ENCODE results near the gene LRRC49.
A peak's percentile ranks its signal among the peaks of the same experiment; 100 is the strongest.

The LRRC49 gene

GRCh38 chr15:70974004-70974832 lies 81.6 kb downstream of the LRRC49 start:
- Histone ChIP-seq H4K5ac (ENCODE audit: low read length) (no peak overlapping the region), H3K36me3 (ENCODE audit: control insufficient read depth, insufficient read depth, low read length) (no peaks in the 10 kb centered on the region), H2BK120ac (ENCODE audit: low read depth, low read length) (no peak overlapping the region), H3K18ac (ENCODE audit: low read length) (no peak overlapping the region), H3K27ac (ENCODE audit: low read depth, low read length) (no peak overlapping the region), H3K4ac (ENCODE audit: low read depth, low read length) (no peak overlapping the region), H4K8ac (ENCODE audit: low read depth, low read length) (no peak overlapping the region), H3K79me1 (ENCODE audit: low read length) (no peaks in the 10 kb centered on the region), H2BK15ac (replicated peaks; ENCODE audit: low read depth) (no peak overlapping the region), H3K56ac (ENCODE audit: low read length) (no peak overlapping the region), H3K79me2 (ENCODE audit: control insufficient read depth, insufficient read depth, low read length) (no peaks in the 10 kb centered on the region), H3K9ac (ENCODE audit: low read length) (no peak overlapping the region), H3K4me2 (ENCODE audit: low read length) (no peak overlapping the region), H3K23ac (ENCODE audit: low read length) (no peak overlapping the region), H3K4me3 (ENCODE audit: low read length) (no peak overlapping the region), H3K27me3 (ENCODE audit: insufficient read depth, low read length, poor library complexity) (no peaks in the 10 kb centered on the region), H3K4me1 (ENCODE audit: control insufficient read depth, low read depth, low read length) (no peaks in the 10 kb centered on the region), H2AK5ac (ENCODE audit: low read length) (no peak overlapping the region), H2BK5ac (ENCODE audit: low read length) (no peak overlapping the region)
- DNase-seq, result peak; percentile 46
- WGBS (ENCODE audit: extremely low coverage, insufficient coverage, low lambda C conversion rate), result no CpG with 5 or more reads among the region's 5 CpGs

DNA sequence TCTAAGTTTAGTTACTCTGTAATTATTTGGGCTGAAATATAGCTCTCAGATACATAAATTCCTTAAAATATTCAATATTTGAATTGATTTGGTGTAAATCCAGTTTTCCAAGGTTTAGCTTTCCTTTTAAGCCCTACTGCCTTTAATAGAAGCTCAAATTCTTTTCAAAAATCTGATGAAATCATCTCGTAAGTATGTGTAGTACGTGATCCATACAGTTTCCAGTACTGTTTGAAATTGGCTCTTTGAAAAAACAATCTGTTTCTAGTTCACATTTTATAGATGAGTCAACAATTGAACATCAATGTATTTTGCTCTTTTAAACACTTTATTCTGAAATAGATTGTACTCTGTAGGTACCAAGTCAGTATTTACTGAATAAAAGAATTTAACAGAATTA lies 84.2 kb downstream of the LRRC49 start:
- Histone ChIP-seq H2BK15ac (replicated peaks; ENCODE audit: low read depth) (no peak overlapping the region), H4K8ac (ENCODE audit: low read depth, low read length) (no peak overlapping the region), H3K23ac (ENCODE audit: low read length) (no peak overlapping the region), H3K9ac (ENCODE audit: low read length) (no peak overlapping the region), H3K36me3 (ENCODE audit: control insufficient read depth, insufficient read depth, low read length) (no peaks in the 10 kb centered on the region), H3K18ac (ENCODE audit: low read length) (no peak overlapping the region), H3K79me2 (ENCODE audit: control insufficient read depth, insufficient read depth, low read length) (no peaks in the 10 kb centered on the region), H2AK5ac (ENCODE audit: low read length) (no peak overlapping the region), H3K4me3 (ENCODE audit: low read length) (no peak overlapping the region), H3K79me1 (ENCODE audit: low read length) (no peaks in the 10 kb centered on the region), H2BK5ac (ENCODE audit: low read length) (no peak overlapping the region), H3K27ac (ENCODE audit: low read depth, low read length) (no peak overlapping the region), H3K4me1 (ENCODE audit: control insufficient read depth, low read depth, low read length) (no peaks in the 10 kb centered on the region), H3K4ac (ENCODE audit: low read depth, low read length) (no peak overlapping the region), H3K56ac (ENCODE audit: low read length) (no peak overlapping the region), H3K4me2 (ENCODE audit: low read length) (no peak overlapping the region), H2BK120ac (ENCODE audit: low read depth, low read length) (no peak overlapping the region), H4K5ac (ENCODE audit: low read length) (no peak overlapping the region), H3K27me3 (ENCODE audit: insufficient read depth, low read length, poor library complexity) (no peaks in the 10 kb centered on the region)
- WGBS (ENCODE audit: extremely low coverage, insufficient coverage, low lambda C conversion rate), result no CpG with 5 or more reads among the region's 2 CpGs
- no peak for DNase-seq

GRCh38 chr15:70995383-70995970 lies 102.9 kb downstream of the LRRC49 start:
- H2BK15ac ChIP-seq (replicated peaks; ENCODE audit: low read depth), result no peak overlapping the region
- DNase-seq, result no peak
- H3K4me2 ChIP-seq (ENCODE audit: low read length), result no peak overlapping the region
- H3K56ac ChIP-seq (ENCODE audit: low read length), result no peak overlapping the region
- H3K4me1 ChIP-seq (ENCODE audit: control insufficient read depth, low read depth, low read length), result no peaks in the 10 kb centered on the region
- 100% methylated on average over 1 of the region's 5 CpGs for WGBS (ENCODE audit: extremely low coverage, insufficient coverage, low lambda C conversion rate)
- no peak overlapping the region for H2AK5ac ChIP-seq (ENCODE audit: low read length)
- no peak overlapping the region for H3K9ac ChIP-seq (ENCODE audit: low read length)
- no peak overlapping the region for H4K8ac ChIP-seq (ENCODE audit: low read depth, low read length)
- no peaks in the 10 kb centered on the region for H3K36me3 ChIP-seq (ENCODE audit: control insufficient read depth, insufficient read depth, low read length)
- no peak overlapping the region for H3K18ac ChIP-seq (ENCODE audit: low read length)
- no peaks in the 10 kb centered on the region for H3K27me3 ChIP-seq (ENCODE audit: insufficient read depth, low read length, poor library complexity)
- no peak overlapping the region for H4K5ac ChIP-seq (ENCODE audit: low read length)
- no peak overlapping the region for H3K4me3 ChIP-seq (ENCODE audit: low read length)
- no peaks in the 10 kb centered on the region for H3K79me2 ChIP-seq (ENCODE audit: control insufficient read depth, insufficient read depth, low read length)
- no peak overlapping the region for H2BK5ac ChIP-seq (ENCODE audit: low read length)
- no peak overlapping the region for H3K23ac ChIP-seq (ENCODE audit: low read length)
- H3K27ac ChIP-seq (ENCODE audit: low read depth, low read length), result no peak overlapping the region
- no peaks in the 10 kb centered on the region for H3K79me1 ChIP-seq (ENCODE audit: low read length)
- no peak overlapping the region for H3K4ac ChIP-seq (ENCODE audit: low read depth, low read length)
- H2BK120ac ChIP-seq (ENCODE audit: low read depth, low read length), result no peak overlapping the region

DNA sequence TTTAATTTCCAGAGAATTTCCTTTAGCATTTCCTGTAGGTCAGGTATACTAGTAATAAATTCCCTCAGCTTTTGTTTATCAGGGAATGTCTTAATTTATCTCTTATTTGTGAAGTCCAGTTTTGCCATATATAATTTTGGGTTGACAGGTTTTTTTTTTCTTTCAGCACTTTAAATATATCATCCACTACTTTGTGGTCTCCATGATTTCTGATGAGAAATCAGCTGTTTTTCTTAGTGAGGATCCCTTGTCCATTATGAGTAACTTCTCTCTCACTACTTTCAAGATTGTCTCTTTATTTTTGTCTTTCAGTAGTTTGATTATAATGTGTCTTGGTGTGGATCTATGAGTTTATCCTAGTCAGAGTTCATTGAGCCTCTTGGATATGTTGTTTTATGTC lies 105.7 kb downstream of the LRRC49 start:
- no peak overlapping the region for H4K5ac ChIP-seq (ENCODE audit: low read length)
- H3K4ac ChIP-seq (ENCODE audit: low read depth, low read length), result no peak overlapping the region
- H4K8ac ChIP-seq (ENCODE audit: low read depth, low read length), result no peak overlapping the region
- no peak overlapping the region for H2BK120ac ChIP-seq (ENCODE audit: low read depth, low read length)
- no peaks in the 10 kb centered on the region for H3K36me3 ChIP-seq (ENCODE audit: control insufficient read depth, insufficient read depth, low read length)
- H3K79me2 ChIP-seq (ENCODE audit: control insufficient read depth, insufficient read depth, low read length), result no peaks in the 10 kb centered on the region
- H3K9ac ChIP-seq (ENCODE audit: low read length), result no peak overlapping the region
- H2BK15ac ChIP-seq (replicated peaks; ENCODE audit: low read depth), result no peak overlapping the region
- H3K4me3 ChIP-seq (ENCODE audit: low read length), result no peak overlapping the region
- DNase-seq, result no peak
- H2BK5ac ChIP-seq (ENCODE audit: low read length), result no peak overlapping the region
- H3K27ac ChIP-seq (ENCODE audit: low read depth, low read length), result no peak overlapping the region
- H3K27me3 ChIP-seq (ENCODE audit: insufficient read depth, low read length, poor library complexity), result no peaks in the 10 kb centered on the region
- H3K4me2 ChIP-seq (ENCODE audit: low read length), result no peak overlapping the region
- no peak overlapping the region for H3K56ac ChIP-seq (ENCODE audit: low read length)
- H3K79me1 ChIP-seq (ENCODE audit: low read length), result no peaks in the 10 kb centered on the region
- no peak overlapping the region for H2AK5ac ChIP-seq (ENCODE audit: low read length)
- no peaks in the 10 kb centered on the region for H3K4me1 ChIP-seq (ENCODE audit: control insufficient read depth, low read depth, low read length)
- H3K23ac ChIP-seq (ENCODE audit: low read length), result no peak overlapping the region
- H3K18ac ChIP-seq (ENCODE audit: low read length), result no peak overlapping the region

- Histone ChIP-seq H4K5ac (ENCODE audit: low read length) (no peak overlapping the region), H3K9ac (ENCODE audit: low read length) (no peak overlapping the region), H4K8ac (ENCODE audit: low read depth, low read length) (no peak overlapping the region), H3K79me2 (ENCODE audit: control insufficient read depth, insufficient read depth, low read length) (no peaks in the 10 kb centered on the region), H3K27ac (ENCODE audit: low read depth, low read length) (no peak overlapping the region), H3K23ac (ENCODE audit: low read length) (no peak overlapping the region), H2BK15ac (replicated peaks; ENCODE audit: low read depth) (no peak overlapping the region), H3K4me3 (ENCODE audit: low read length) (no peak overlapping the region), H3K4ac (ENCODE audit: low read depth, low read length) (no peak overlapping the region), H3K56ac (ENCODE audit: low read length) (no peak overlapping the region), H3K18ac (ENCODE audit: low read length) (no peak overlapping the region), H3K27me3 (ENCODE audit: insufficient read depth, low read length, poor library complexity) (no peaks in the 10 kb centered on the region), H3K4me1 (ENCODE audit: control insufficient read depth, low read depth, low read length) (no peaks in the 10 kb centered on the region), H2BK5ac (ENCODE audit: low read length) (no peak overlapping the region), H3K4me2 (ENCODE audit: low read length) (no peak overlapping the region), H3K79me1 (ENCODE audit: low read length) (no peaks in the 10 kb centered on the region), H2BK120ac (ENCODE audit: low read depth, low read length) (no peak overlapping the region), H3K36me3 (ENCODE audit: control insufficient read depth, insufficient read depth, low read length) (no peaks in the 10 kb centered on the region), H2AK5ac (ENCODE audit: low read length) (no peak overlapping the region)
- no CpG with 5 or more reads among the region's 1 CpG for WGBS (ENCODE audit: extremely low coverage, insufficient coverage, low lambda C conversion rate)
- DNase-seq, result no peak
Measured at GRCh38 chr15:71002316-71002715, 109.7 kb downstream of the LRRC49 start.

DNA sequence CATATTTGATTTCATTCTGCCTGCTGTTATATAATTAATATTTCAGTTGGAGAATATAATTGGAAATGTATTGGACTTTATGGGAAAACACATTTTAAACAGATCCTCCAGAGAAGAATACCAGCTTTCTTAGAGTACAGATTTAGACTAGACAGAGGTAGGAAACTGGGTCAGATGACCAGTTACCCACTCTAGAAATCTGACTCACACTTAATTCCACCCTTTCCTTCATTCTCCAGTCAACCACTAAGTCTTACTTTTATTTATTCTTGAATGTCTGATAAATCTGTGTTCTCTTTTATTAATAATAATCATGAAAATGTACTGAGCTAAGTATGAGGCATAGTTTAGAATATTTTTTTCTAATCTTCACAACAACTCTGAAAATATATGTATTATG lies 110.7 kb downstream of the LRRC49 start:
- Histone ChIP-seq H4K8ac (ENCODE audit: low read depth, low read length) (no peak overlapping the region), H3K27ac (ENCODE audit: low read depth, low read length) (no peak overlapping the region), H2BK120ac (ENCODE audit: low read depth, low read length) (no peak overlapping the region), H3K79me2 (ENCODE audit: control insufficient read depth, insufficient read depth, low read length) (no peaks in the 10 kb centered on the region), H4K5ac (ENCODE audit: low read length) (no peak overlapping the region), H3K18ac (ENCODE audit: low read length) (no peak overlapping the region), H3K23ac (ENCODE audit: low read length) (no peak overlapping the region), H3K4me2 (ENCODE audit: low read length) (no peak overlapping the region), H3K4ac (ENCODE audit: low read depth, low read length) (no peak overlapping the region), H2BK5ac (ENCODE audit: low read length) (no peak overlapping the region), H3K27me3 (ENCODE audit: insufficient read depth, low read length, poor library complexity) (no peaks in the 10 kb centered on the region), H3K56ac (ENCODE audit: low read length) (no peak overlapping the region), H3K36me3 (ENCODE audit: control insufficient read depth, insufficient read depth, low read length) (no peaks in the 10 kb centered on the region), H3K4me3 (ENCODE audit: low read length) (no peak overlapping the region), H3K4me1 (ENCODE audit: control insufficient read depth, low read depth, low read length) (no peaks in the 10 kb centered on the region), H3K79me1 (ENCODE audit: low read length) (no peaks in the 10 kb centered on the region), H3K9ac (ENCODE audit: low read length) (no peak overlapping the region), H2AK5ac (ENCODE audit: low read length) (no peak overlapping the region), H2BK15ac (replicated peaks; ENCODE audit: low read depth) (no peak overlapping the region)
- no peak for DNase-seq

All from mesendoderm (in vitro differentiated cells).